ENCODE measurements around the gene BACH2. TPM values are rescaled to one million over a fixed set of nuclear protein-coding genes. Genes with fewer than 3 reads are reported as not detected.
A peak's percentile ranks its signal among the peaks of the same experiment; 100 is the strongest.

The BACH2 gene

DNA sequence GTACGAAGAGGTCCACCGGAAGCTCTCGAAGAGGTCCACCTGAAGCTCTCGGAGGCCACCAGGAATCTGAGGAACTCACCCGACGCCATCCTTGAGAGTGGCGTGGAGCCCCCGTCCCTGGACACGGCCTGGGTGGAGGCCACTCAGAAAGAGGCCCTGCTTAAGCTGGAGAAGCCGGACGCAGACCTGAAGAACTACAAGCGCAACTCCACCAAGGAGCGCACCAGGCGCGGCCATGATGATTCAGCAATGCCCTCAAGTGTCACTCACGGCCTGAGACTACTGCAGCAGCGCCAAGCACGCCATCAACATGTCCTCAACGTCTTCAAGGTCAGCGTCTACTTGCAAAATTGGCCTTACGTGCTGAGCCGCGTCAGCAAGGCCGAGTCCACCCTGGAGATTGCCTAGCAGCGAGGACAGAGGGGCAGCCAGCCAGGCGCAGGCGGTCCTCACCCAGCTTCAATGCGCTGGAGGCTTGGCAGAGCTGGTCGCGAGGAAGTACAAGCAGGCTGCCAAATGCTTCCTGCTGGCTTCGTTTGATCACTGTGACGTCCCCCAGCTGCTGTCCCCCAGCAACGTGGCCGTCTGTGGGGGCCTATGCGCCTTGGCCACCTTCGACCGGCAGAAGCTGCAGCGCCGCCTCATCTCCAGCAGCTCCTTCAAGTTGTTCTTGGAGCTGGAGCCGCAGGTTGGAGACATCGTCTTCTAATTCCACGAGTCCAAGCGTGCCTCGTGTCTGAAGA, 410.1 kb downstream of the BACH2 start:
- no peak overlapping the region for H4K91ac ChIP-seq (ENCODE audit: low read length)
- no peak overlapping the region for H2AK5ac ChIP-seq (ENCODE audit: low read length, severe bottlenecking)
- H2AFZ ChIP-seq (ENCODE audit: low read depth, low read length): no peak overlapping the region
- peaks cover 2 to 37% of the 10 kb centered on the region in 2 experiments for H3K27me3 ChIP-seq (ENCODE audit: control insufficient read depth in 1 of 2, insufficient read depth in 1 of 2, low read length in 2 of 2)
- no peak overlapping the region for H3K9ac ChIP-seq (ENCODE audit: low read length)
- no peak overlapping the region for H3K4me2 ChIP-seq (ENCODE audit: low read length, poor library complexity, severe bottlenecking)
- no peak overlapping the region for H2BK120ac ChIP-seq (ENCODE audit: low read depth, low read length)
- no peak overlapping the region for H3K23ac ChIP-seq (ENCODE audit: low read length in 2 of 2)
- no peaks in the 10 kb centered on the region for H3K4me1 ChIP-seq (ENCODE audit: control insufficient read depth, insufficient read depth, low read depth, low read length)
- no peak overlapping the region for H2BK12ac ChIP-seq (ENCODE audit: low read length in 2 of 2)
- H2BK5ac ChIP-seq (ENCODE audit: low read depth, low read length, poor library complexity, severe bottlenecking): no peak overlapping the region
- H2BK15ac ChIP-seq (ENCODE audit: low read depth, poor library complexity, severe bottlenecking): no peak overlapping the region
- H3K4ac ChIP-seq (ENCODE audit: low read depth in 1 of 2, low read length in 2 of 2): no peak overlapping the region
- no peak overlapping the region for H4K8ac ChIP-seq (ENCODE audit: low read length)
- no peak overlapping the region for H3K27ac ChIP-seq (ENCODE audit: low read length, poor library complexity, severe bottlenecking)
- H3K9me3 ChIP-seq (ENCODE audit: control insufficient read depth, low read length): no peaks in the 10 kb centered on the region
- H3K4me3 ChIP-seq (ENCODE audit: insufficient read depth in 1 of 2, low read depth in 1 of 2, low read length in 2 of 2): no peak overlapping the region
- H3K79me1 ChIP-seq (replicated peaks; ENCODE audit: low read length, poor library complexity, severe bottlenecking): no peaks in the 10 kb centered on the region
- no peaks in the 10 kb centered on the region for H3K36me3 ChIP-seq (ENCODE audit: control insufficient read depth in 1 of 2, insufficient read depth in 2 of 2, low read depth in 1 of 2, low read length in 2 of 2)
- H3K18ac ChIP-seq (ENCODE audit: low read depth in 1 of 2, low read length in 2 of 2): no peak overlapping the region
- WGBS: 90% methylated on average over 44 of the region's 44 CpGs
- H3K14ac ChIP-seq (ENCODE audit: low read length in 2 of 2): peak overlapping the region in 1 of 2 experiments; percentile 31
- DNase-seq: no peak

Small RNAs within 50 kb of the gene (small RNA-seq; reads per million reads assigned to genes)
- gene MIR4464 (ENCODE audit: low read depth): not detected
- gene RF00019 (ENCODE audit: low read depth): not detected
- not detected for gene RN7SKP110 (ENCODE audit: low read depth)
